ENCODE results near the gene UTP4.

DNA sequence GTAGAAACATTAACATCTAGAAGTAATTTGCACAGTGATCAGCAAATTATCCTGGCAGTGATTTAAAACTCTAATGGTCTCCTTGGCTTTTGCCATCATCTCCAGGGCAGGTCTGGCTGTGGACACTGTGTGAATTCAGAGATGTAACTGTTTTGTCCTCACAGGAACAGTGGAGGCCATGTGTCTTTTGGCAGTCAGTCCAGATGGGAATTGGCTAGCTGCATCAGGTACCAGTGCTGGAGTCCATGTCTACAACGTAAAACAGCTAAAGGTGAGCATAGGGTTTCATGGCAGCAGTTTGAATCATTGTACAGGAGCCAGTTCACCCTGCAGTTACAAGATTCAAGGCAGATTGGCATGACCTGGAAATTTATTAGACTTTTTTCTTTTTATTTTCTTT, 27.7 kb downstream of the UTP4 start:
- TF ChIP-seq CTCF (IDR thresholded peaks at IDR 0.05) (no peak), POLR2A (IDR thresholded peaks at IDR 0.05) (no peak)
